PC-9 (cell line): ENCODE measurements around the gene CARD11. TPM values are rescaled to one million over a fixed set of nuclear protein-coding genes. Genes with fewer than 3 reads are reported as not detected.

ENCODE experiments used
- BruUV-seq: library from RNA; stranded (reverse); fragments of 400-500 nt; replicated peaks from 2 replicates; lab custom pipeline; 2021; lab: Mats Ljungman, UMichigan
- CTCF ChIA-PET: fragments of 300-600 bp; sonication (Branson Sonifier 250); formaldehyde crosslinking; loops from one replicate; lab custom pipeline; 2022; ENCODE audit warnings: antibody characterized with exemption; lab: Charles Lee
- POLR2A ChIA-PET: fragments of 300-600 bp; sonication (Branson Sonifier 250); formaldehyde crosslinking; loops from one replicate; lab custom pipeline; 2022; ENCODE audit warnings: antibody characterized with exemption; ENCODE audit not compliant: unreplicated experiment; lab: Charles Lee
- DNase-seq, 2 experiments: peaks; one replicate each; pipeline versions ENCODE4 v3.0.0 to v3.0.0-alpha.2; 2015 to 2022; ENCODE audit warnings: mixed read lengths in 1 of 2
- H2AFZ ChIP-seq: fragments of 200-600 bp; sonication (generic); 2 replicates; pipeline ENCODE4 v1.8.1; 2017; ENCODE audit warnings: antibody characterized with exemption
- H3F3A ChIP-seq: fragments of 200-600 bp; sonication (generic); 2 replicates; pipeline ENCODE4 v1.8.1; 2017; ENCODE audit warnings: antibody characterized with exemption, mild to moderate bottlenecking, low read depth; ENCODE audit not compliant: insufficient read depth
- H3K27ac ChIP-seq: fragments of 200-600 bp; sonication (generic); 2 replicates; pipeline ENCODE4 v1.6.1; 2016; ENCODE audit warnings: mixed run types
- H3K27me3 ChIP-seq: fragments of 200-600 bp; sonication (generic); 2 replicates; pipeline ENCODE4 v1.6.1; 2016; ENCODE audit warnings: low read depth, mixed run types; ENCODE audit not compliant: insufficient read depth
- H3K36me3 ChIP-seq: fragments of 200-600 bp; sonication (generic); 2 replicates; pipeline ENCODE4 v1.6.1; 2016; ENCODE audit warnings: low read depth, mixed run types
- H3K4me1 ChIP-seq: fragments of 200-600 bp; sonication (generic); replicated peaks from 2 replicates; pipeline ENCODE4 v1.6.1; 2016; ENCODE audit warnings: mixed run types; ENCODE audit not compliant: insufficient read depth
- H3K4me2 ChIP-seq: fragments of 200-600 bp; sonication (generic); 2 replicates; pipeline ENCODE4 v1.6.1; 2017; ENCODE audit warnings: mixed run types
- H3K4me3 ChIP-seq: fragments of 200-600 bp; sonication (generic); 2 replicates; pipeline ENCODE4 v1.6.1; 2016; ENCODE audit warnings: mixed run types
- H3K79me2 ChIP-seq: fragments of 200-600 bp; sonication (generic); 2 replicates; pipeline ENCODE4 v1.6.1; 2017; ENCODE audit warnings: low read depth, mixed run types
- H3K9me2 ChIP-seq: fragments of 200-600 bp; sonication (generic); 2 replicates; pipeline ENCODE4 v1.8.1; 2017; ENCODE audit warnings: mild to moderate bottlenecking; ENCODE audit not compliant: insufficient read depth
- H3K9me3 ChIP-seq: fragments of 200-600 bp; sonication (generic); 2 replicates; pipeline ENCODE4 v1.8.1; 2016; ENCODE audit warnings: low read depth; ENCODE audit not compliant: insufficient read depth
- H4K20me1 ChIP-seq: fragments of 200-600 bp; sonication (generic); 2 replicates; pipeline ENCODE4 v1.8.1; 2017; ENCODE audit not compliant: insufficient read depth
- CTCF ChIP-seq: fragments of 200-600 bp; sonication (generic); conservative IDR thresholded peaks from 2 replicates; pipeline ENCODE4 v1.6.1; 2017; ENCODE audit warnings: mixed run types, antibody characterized with exemption, mild to moderate bottlenecking, moderate library complexity
- EZH2 ChIP-seq: fragments of 200-600 bp; sonication (generic); IDR thresholded peaks from 2 replicates; pipeline ENCODE4 v1.8.0; 2017; ENCODE audit warnings: antibody characterized with exemption, low read depth
- intact Hi-C: fragments of 100-400 bp; cut with micrococcal nuclease; formaldehyde crosslinking; loops from one replicate; pipeline ENCODE4 v1.10.0; 2022; ENCODE audit not compliant: unreplicated experiment
- total RNA-seq: library from RNA; stranded (reverse); gene quantifications from 2 replicates; pipeline ENCODE4 v1.2.3, GENCODE V29; 2021

CARD11 gene
- total RNA-seq, 1 experiment from 2014 or later = 62.6 TPM

DNA sequence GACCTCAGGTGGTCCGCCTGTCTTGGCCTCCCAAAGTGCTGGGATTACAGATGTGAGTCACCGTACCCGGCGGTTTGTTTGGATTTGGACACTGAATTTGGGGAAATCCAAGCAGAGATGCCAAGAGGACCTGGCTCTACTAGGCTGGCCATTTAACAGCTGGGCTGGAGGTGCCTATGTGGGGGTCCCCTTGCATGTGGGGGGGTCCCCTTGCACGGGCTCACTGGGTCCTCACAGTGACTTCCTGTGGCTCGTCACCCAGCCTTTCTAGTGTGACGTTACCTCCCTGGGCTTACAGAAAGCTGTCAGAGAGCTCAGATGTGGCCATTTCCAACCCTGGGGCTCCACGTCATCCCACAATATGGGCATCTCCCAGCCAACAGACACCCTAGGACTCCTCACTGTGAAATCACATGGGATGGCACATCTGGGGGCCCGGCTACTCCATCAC, 150.2 kb downstream of the CARD11 start:
- no peak for TF ChIP-seq CTCF
- TF ChIP-seq EZH2 = no peak
- Histone ChIP-seq H4K20me1 (no peaks in the 10 kb centered on the region), H3K9me3 (no peaks in the 10 kb centered on the region), H3K27ac (no peak overlapping the region), H3F3A (no peaks in the 10 kb centered on the region), H3K9me2 (no peaks in the 10 kb centered on the region), H2AFZ (no peak overlapping the region), H3K4me3 (no peak overlapping the region), H3K79me2 (no peaks in the 10 kb centered on the region), H3K36me3 (no peaks in the 10 kb centered on the region), H3K27me3 (no peaks in the 10 kb centered on the region), H3K4me2 (no peak overlapping the region), H3K4me1 (no peaks in the 10 kb centered on the region)
- intact Hi-C loops = loop anchor here (5.0 kb wide), 1 partner anchor 149 kb away; the partner anchor contains the start of gene CARD11
- ChIA-PET POLR2A (interaction anchor here (0.6 kb wide), 1 partner anchor 238 kb away, joined by 3 read pairs; no protein-coding TSS in a partner anchor), CTCF (no interaction called here)
- DNase-seq = no peak
- no TSS peak for BruUV-seq

GRCh38 chr7:2892549-2892948, 151.1 kb downstream of the CARD11 start:
- TF ChIP-seq CTCF (no peak), EZH2 (no peak)
- Histone ChIP-seq H3K36me3 (no peaks in the 10 kb centered on the region), H3K9me3 (no peaks in the 10 kb centered on the region), H3F3A (no peaks in the 10 kb centered on the region), H3K27ac (no peak overlapping the region), H3K9me2 (no peaks in the 10 kb centered on the region), H4K20me1 (no peaks in the 10 kb centered on the region), H3K27me3 (no peaks in the 10 kb centered on the region), H2AFZ (no peak overlapping the region), H3K4me1 (no peaks in the 10 kb centered on the region), H3K4me2 (no peak overlapping the region), H3K79me2 (no peaks in the 10 kb centered on the region), H3K4me3 (no peak overlapping the region)
- intact Hi-C loops = loop anchor here (5.0 kb wide), 1 partner anchor 150 kb away; the partner anchor contains the start of gene CARD11
- POLR2A ChIA-PET = no interaction called here
- DNase-seq = no peak
- CTCF ChIA-PET = no interaction called here
- BruUV-seq = no TSS peak

GRCh38 chr7:2887816-2888215, 155.9 kb downstream of the CARD11 start:
- Histone ChIP-seq H3K27ac (no peak overlapping the region), H3K27me3 (no peaks in the 10 kb centered on the region), H3K4me3 (no peak overlapping the region), H4K20me1 (no peaks in the 10 kb centered on the region), H3K36me3 (no peaks in the 10 kb centered on the region), H3K4me2 (no peak overlapping the region), H3K4me1 (no peaks in the 10 kb centered on the region), H3F3A (peaks cover 5% of the 10 kb centered on the region; the same call in 1 of the 2 replicates), H3K9me2 (no peaks in the 10 kb centered on the region), H3K9me3 (no peaks in the 10 kb centered on the region), H3K79me2 (no peaks in the 10 kb centered on the region), H2AFZ (no peak overlapping the region)
- TF ChIP-seq CTCF (no peak), EZH2 (no peak)
- ChIA-PET POLR2A (no interaction called here), CTCF (interaction anchor here (0.6 kb wide), 1 partner anchor 413 kb away, joined by 3 read pairs; the partner anchor contains the start of gene SDK1)
- no TSS peak for BruUV-seq
- DNase-seq = no peak
- intact Hi-C loops = loop anchor here (5.0 kb wide), 2 partner anchors 269 to 414 kb away; partner anchors contain the start of gene SDK1
